Measurements from ENCODE around the gene GNPDA2.

GNPDA2 gene

DNA sequence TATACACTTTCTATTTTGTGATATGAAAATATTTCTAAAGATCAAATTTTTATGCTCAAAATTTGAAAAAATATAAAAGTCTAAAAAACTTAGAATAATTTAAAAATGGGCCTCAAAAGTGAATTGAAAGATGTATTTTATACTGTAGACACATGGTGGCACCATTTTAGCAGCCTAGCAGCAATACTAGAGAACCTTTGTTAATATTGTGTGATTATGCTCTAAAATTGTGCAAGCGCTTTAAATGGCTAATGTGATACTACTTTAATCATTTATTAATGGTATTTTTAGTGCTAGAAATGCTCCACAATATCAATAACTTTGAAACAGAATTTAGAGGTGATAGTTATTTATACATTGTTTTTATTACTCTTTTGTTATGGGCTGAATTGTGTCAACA is 51.9 kb downstream of the GNPDA2 start:
- TF ChIP-seq, protein P1, sequence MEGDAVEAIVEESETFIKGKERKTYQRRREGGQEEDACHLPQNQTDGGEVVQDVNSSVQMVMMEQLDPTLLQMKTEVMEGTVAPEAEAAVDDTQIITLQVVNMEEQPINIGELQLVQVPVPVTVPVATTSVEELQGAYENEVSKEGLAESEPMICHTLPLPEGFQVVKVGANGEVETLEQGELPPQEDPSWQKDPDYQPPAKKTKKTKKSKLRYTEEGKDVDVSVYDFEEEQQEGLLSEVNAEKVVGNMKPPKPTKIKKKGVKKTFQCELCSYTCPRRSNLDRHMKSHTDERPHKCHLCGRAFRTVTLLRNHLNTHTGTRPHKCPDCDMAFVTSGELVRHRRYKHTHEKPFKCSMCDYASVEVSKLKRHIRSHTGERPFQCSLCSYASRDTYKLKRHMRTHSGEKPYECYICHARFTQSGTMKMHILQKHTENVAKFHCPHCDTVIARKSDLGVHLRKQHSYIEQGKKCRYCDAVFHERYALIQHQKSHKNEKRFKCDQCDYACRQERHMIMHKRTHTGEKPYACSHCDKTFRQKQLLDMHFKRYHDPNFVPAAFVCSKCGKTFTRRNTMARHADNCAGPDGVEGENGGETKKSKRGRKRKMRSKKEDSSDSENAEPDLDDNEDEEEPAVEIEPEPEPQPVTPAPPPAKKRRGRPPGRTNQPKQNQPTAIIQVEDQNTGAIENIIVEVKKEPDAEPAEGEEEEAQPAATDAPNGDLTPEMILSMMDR (IDR thresholded peaks at IDR 0.05; ENCODE audit: low read depth, low read length): no peak
- H3K4me3 ChIP-seq (replicated peaks in 1 of 2; ENCODE audit: low read depth in 2 of 2, low read length in 2 of 2): no peak overlapping the region
- DNase-seq (ENCODE audit: low read depth in 2 of 2): no peak

DNA sequence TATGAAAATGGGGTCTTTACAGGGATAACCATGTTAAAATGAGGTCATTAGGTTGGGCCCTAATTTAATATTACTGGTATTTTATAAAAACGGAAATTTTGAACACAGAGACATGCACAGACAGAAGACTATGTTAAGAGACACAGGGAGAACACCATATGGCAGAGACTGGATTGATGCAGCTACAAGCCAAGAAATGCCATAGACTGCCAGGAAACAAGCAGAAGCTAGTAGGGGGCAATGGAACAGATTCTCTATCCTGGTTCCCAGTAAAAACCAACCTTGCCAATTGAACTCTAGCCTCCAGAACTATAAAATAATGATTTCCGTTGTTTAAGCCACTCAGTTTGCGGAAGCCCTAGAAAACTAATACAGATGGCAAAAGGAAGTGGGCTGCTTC is 54.7 kb downstream of the GNPDA2 start:
- DNase-seq (ENCODE audit: low read depth in 2 of 2): no peak
- TF ChIP-seq, protein P1 (IDR thresholded peaks at IDR 0.05; ENCODE audit: low read depth, low read length): no peak
- H3K4me3 ChIP-seq (replicated peaks in 1 of 2; ENCODE audit: low read depth in 2 of 2, low read length in 2 of 2): no peak overlapping the region

DNA sequence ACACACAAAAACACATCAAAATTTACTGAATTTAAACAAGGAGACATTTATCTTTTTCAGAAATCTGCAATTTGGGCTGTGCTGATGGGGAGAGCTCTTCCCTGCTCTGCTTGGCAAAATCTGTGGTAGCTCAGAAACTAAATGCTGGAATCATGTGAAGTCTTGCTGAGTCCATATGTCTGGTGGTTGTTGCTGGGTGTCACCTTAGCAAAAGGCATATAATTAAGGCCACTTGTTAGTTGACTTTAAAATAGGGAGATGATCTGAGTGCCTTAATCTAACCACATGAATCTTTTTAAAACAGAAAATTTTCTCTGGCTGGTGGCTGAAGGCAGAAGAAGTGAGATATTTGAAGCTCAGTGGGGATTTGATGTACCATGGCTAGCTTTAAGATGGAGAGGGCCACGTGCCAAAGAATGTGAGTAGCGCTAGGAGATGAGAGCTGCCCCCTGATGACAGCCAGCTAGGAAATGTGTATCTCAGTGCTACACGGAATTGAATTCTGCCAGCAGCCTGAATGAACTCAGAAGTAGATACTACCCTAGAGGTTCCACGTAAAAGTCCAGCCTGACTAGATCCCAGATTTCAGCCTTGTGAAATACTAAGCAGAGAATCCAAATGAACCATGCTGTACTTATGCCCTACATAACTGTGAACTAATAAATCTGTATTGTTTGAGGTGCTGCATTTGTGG is 55.7 kb downstream of the GNPDA2 start:
- H3K4me3 ChIP-seq (replicated peaks in 1 of 2; ENCODE audit: low read depth in 2 of 2, low read length in 2 of 2): no peak overlapping the region
- TF ChIP-seq, protein P1 (IDR thresholded peaks at IDR 0.05; ENCODE audit: low read depth, low read length): no peak
- DNase-seq (ENCODE audit: low read depth in 2 of 2): no peak

DNA sequence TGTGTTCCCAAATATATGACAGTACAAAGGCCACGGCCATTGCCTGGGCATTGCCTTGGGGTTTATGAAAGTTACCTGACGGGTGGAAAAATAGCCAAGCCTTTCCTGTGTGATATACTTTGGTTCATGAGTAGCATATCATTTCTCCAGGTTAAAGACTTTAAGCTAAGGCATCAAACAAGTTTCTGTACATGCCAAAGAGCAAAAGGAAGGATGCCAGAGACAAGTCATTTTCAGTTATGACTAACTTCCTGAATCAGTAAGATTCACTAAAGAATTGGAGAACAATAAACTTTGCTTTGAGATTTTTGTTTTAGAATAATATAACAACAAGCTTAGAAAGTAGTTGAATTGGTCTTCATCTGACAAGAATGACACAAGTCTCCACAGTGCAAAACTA is 57.8 kb downstream of the GNPDA2 start:
- DNase-seq (ENCODE audit: low read depth in 2 of 2): peak in 1 of 2 donors; percentile 23

DNA sequence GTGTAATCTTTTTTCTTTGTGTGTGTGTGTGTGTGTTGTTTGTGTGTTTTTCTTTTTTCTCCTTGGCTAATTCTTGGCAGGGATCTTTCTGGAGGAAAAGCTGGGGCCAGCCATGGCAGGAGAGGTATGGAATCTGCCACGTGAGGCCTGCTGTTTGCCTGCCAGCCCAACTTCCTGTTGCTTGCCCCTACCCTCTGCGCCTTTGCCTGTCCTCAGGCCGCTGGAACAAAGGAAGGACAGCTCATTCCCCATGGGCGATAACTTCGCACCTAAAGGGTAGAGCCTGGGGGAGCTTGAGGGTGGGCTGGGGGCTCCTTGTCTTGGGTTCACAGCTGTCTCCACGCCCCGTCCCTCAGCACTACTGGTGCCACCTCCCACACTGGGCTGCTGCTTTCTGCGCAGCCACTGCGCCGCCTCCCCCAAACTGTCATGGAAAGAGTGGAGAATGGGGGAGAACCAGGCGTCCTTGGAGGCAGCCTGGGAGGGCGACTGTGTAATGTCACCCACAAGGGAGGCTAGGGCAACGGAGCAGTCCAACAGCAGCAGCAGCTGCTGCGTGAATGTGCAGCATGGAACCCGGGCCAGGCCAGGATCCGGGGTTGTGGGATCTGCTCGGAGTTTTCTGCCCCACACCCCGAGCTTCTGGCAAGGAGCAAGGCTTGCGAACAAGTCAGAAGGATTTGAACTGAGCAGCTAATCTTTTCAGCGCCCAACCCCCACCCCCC is 62.7 kb downstream of the GNPDA2 start:
- no peak for DNase-seq (ENCODE audit: low read depth in 2 of 2)
- H3K4me3 ChIP-seq (replicated peaks in 1 of 2; ENCODE audit: low read depth in 2 of 2, low read length in 2 of 2): no peak overlapping the region
- TF ChIP-seq, protein P1 (IDR thresholded peaks at IDR 0.05; ENCODE audit: low read depth, low read length): no peak

More for the DNA sequence above, 57.8 kb downstream of the GNPDA2 start:
- TF ChIP-seq, protein P1 (IDR thresholded peaks at IDR 0.05; ENCODE audit: low read depth, low read length): no peak
- no peak overlapping the region for H3K4me3 ChIP-seq (replicated peaks in 1 of 2; ENCODE audit: low read depth in 2 of 2, low read length in 2 of 2)

DNA sequence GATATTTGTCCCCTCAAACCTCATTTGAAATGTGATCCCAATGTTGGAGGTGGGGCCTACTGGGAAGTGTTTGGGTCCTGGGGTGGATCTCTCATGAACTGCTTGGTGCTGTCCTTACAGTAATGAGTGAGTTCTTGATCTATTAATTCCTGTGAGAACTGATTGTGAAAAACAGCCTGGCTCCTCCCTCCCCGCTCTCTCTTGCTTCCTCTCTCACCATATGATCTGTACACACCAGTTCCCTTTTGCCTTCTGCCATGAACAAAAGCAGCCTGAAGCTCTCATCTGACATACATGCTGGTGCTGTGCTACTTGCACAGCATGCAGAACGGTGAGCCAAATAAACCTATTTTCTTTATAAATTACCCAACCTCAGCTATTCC is 63.7 kb downstream of the GNPDA2 start:
- DNase-seq (ENCODE audit: low read depth in 2 of 2): no peak
- no peak overlapping the region for H3K4me3 ChIP-seq (replicated peaks in 1 of 2; ENCODE audit: low read depth in 2 of 2, low read length in 2 of 2)
- TF ChIP-seq, protein P1 (IDR thresholded peaks at IDR 0.05; ENCODE audit: low read depth, low read length): no peak
